Neural progenitor cell (in vitro differentiated cells): ENCODE data around the gene BTBD16.

ENCODE experiments used
- EZH2 ChIP-seq: fragments of 200-600 bp; sonication (generic); IDR thresholded peaks from 2 replicates; pipeline ENCODE4 v1.6.1; 2017; ENCODE audit warnings: antibody characterized with exemption, mild to moderate bottlenecking, moderate library complexity
- TF ChIP-seq, protein P1 (sequence below): fragments of 200-600 bp; sonication (generic); IDR thresholded peaks from 2 replicates; pipeline ENCODE4 v1.5.1; 2017; ENCODE audit warnings: antibody characterized with exemption, mild to moderate bottlenecking

DNA sequence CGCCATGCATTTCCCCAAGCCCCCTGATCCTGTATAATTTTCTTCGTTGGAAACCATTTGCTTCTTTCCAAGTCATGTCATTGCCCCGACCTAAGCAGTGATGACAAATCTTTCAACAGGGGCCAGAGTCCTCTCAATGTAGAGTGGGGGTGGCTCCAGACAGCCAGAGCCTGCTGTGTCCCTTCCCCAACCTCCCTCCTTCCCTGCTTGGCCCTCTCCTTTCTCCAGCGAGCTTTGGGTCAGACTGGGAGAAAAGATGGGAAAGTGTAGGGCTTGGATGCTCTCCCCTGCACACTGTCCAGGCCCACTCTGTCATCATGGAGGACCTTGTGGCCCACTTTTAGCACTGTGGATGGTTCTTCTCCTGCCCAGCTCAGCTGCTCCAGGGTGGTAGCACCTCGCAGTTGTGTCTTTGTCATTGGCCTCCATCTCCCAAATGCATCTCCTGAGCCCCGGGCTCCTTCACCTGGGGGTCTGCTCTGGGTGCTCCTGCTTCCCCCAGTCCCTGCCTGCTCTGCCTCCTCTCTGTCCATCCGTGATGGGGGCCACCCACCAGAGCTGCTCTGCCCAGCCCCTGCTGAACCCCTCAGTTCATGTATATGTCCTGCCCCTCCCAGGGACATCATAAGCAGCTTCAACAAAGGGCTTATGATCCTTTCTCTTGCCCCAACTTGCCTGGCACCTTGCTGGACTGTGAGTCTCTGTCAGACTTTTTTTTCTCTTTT is 37.5 kb downstream of the BTBD16 start:
- TF ChIP-seq, protein P1, sequence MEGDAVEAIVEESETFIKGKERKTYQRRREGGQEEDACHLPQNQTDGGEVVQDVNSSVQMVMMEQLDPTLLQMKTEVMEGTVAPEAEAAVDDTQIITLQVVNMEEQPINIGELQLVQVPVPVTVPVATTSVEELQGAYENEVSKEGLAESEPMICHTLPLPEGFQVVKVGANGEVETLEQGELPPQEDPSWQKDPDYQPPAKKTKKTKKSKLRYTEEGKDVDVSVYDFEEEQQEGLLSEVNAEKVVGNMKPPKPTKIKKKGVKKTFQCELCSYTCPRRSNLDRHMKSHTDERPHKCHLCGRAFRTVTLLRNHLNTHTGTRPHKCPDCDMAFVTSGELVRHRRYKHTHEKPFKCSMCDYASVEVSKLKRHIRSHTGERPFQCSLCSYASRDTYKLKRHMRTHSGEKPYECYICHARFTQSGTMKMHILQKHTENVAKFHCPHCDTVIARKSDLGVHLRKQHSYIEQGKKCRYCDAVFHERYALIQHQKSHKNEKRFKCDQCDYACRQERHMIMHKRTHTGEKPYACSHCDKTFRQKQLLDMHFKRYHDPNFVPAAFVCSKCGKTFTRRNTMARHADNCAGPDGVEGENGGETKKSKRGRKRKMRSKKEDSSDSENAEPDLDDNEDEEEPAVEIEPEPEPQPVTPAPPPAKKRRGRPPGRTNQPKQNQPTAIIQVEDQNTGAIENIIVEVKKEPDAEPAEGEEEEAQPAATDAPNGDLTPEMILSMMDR: no peak
- TF ChIP-seq EZH2: no peak
